CD4-positive, alpha-beta T cell treated with Interleukin-15 for 1 hour (primary cell): ENCODE data around the gene TBC1D9B.

Source experiments
- DNase-seq: peaks from one replicate; pipeline ENCODE4 v3.0.0-alpha.2; 2020

Gene TBC1D9B

GRCh38 chr5:179906795-179907555 is 722 bp downstream of the TBC1D9B start:
- DNase-seq, result no peak

GRCh38 chr5:179906294-179906794 is 1.4 kb downstream of the TBC1D9B start:
- no peak for DNase-seq

DNA sequence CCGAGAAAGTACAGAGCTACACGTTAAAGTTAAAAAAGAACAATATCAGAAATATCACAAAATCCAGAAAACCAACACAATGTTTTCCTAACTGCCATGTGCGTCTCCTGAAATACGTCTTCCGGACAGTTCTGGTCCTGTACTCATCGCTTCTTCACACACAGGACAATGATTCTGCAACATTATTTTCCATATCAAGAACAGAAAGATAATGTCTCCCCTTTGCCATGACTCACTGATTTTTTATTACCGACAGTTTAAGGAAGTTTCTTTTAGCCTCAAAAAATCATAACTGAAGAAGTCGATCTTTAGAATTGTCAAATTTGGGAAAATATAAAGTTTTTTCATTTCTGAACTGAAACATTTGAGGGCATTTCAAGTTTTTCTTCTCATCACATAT is 2.5 kb downstream of the TBC1D9B start:
- no peak for DNase-seq

DNA sequence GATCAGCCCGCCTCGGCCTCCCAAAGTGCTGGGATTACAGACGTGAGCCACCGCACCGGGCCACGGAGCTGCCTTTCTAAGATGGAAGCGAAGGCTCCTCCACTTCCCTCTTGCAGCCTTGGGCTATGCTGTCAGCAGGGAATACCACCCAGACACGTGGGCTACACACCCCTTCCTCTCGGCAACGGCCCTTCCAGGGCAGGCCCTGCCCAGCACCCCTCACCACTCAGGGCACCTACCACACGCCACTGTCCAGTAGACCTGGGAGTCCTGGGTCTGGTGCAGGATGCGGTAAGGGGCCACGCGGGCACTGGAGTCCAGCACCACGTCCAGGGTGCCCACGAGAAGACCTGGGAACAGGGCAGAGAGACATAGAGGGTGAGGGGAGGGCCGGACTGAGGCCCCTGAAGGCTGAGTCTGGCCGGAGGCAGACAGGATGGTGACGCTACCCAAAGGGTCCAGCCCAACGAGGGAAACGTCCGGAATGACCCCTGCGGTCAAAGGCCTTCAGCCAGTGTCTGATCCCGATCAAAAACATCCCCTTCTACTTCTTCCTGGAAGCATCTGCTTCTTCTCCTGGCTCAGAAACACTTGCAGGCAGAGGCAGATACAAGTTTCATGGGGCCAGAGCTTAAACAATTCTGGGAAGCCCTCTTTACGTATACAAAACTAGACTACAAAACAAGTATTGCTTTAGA is 3.1 kb downstream of the TBC1D9B start:
- no peak for DNase-seq

DNA sequence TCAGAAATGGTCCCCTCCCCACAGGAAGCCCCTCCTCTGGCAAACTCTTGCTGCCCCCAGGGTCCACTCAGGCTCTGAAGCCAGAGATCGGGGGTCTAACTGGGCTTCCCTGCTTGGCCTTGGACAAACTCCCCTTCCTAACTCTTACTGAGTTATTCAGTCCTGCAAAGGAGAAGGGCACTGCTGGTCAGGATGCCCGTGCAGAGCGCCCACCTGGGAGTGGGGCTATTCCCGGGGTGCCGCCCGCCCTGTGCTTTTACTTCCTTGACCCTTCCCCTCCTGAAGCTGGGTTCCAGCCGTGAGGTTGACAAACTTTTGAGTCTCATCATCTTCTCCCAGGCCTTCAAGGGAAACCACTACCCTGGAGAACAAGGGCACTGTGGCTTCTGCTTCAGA is 4.9 kb downstream of the TBC1D9B start:
- no peak for DNase-seq

DNA sequence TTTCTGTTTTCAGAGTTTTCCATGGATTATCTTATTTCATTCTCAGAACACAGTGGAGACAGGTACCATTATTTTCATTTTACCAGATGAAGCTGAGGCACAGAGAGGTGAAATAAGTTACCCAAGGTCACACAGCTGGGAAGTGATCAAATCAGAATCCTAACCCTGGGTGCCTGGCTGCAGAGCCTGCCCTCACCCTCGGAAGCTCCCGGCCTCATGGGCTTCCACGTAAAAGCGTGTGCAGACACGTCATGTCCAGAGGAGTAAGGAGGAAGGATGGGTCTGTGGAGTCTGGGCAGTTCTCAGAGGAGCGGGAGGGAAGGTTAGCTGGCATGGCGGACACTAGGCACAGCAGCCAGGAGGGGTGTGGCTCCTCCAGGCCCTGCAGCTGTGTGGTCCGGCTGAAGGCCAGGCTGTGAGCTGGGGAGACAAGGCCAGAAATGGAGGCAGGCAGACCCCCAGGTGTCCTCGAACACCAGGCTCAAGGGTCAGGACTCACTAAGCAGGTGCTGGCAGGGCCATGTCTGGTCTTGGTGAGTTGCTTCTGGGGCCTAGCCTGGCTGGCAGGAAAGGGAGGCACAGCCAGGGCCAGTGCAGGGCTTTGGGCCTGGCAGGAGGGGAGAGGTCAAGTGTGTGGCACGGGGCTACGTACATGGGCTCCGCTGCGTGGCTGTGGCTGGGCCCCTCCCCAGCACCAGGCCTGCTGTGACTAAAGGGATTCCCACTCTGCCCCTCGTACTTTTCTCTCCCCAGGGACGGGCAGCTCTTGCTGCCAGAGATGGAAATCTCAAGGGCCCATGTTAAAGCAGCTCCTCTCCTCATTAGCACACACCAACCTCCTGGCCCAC is 5.6 kb downstream of the TBC1D9B start:
- no peak for DNase-seq

- no peak for DNase-seq
Observed at GRCh38 chr5:179901462-179901861, 6.2 kb downstream of the TBC1D9B start.

DNA sequence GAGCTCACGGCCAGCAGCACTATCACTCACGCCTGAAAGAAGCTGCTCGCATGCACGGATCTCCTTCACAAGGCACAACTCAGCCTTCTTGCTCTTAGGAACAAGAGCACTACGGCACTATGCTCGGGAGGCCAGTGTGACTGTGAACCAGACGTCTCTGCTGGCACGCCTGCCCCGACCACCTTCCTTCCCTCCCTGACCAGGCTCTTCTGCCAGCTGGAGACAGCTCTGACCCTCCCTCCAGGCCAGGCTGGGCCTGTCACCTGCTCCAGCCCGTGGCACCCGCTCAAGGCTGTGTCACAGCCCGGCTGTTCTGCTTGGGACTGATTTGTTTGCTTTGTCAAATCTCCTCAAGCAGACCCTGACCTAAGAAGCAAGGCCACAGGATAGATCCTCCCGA is 7.0 kb downstream of the TBC1D9B start:
- DNase-seq, result no peak

GRCh38 chr5:179900206-179900605 is 7.5 kb downstream of the TBC1D9B start:
- no peak for DNase-seq

GRCh38 chr5:179895861-179896260 is 11.8 kb downstream of the TBC1D9B start:
- no peak for DNase-seq

- no peak for DNase-seq
Observed at GRCh38 chr5:179893958-179894895, 13.5 kb downstream of the TBC1D9B start.

- no peak for DNase-seq
Observed at GRCh38 chr5:179893076-179893957, 14.4 kb downstream of the TBC1D9B start.

GRCh38 chr5:179892255-179892654 is 15.4 kb downstream of the TBC1D9B start:
- DNase-seq, result no peak

DNA sequence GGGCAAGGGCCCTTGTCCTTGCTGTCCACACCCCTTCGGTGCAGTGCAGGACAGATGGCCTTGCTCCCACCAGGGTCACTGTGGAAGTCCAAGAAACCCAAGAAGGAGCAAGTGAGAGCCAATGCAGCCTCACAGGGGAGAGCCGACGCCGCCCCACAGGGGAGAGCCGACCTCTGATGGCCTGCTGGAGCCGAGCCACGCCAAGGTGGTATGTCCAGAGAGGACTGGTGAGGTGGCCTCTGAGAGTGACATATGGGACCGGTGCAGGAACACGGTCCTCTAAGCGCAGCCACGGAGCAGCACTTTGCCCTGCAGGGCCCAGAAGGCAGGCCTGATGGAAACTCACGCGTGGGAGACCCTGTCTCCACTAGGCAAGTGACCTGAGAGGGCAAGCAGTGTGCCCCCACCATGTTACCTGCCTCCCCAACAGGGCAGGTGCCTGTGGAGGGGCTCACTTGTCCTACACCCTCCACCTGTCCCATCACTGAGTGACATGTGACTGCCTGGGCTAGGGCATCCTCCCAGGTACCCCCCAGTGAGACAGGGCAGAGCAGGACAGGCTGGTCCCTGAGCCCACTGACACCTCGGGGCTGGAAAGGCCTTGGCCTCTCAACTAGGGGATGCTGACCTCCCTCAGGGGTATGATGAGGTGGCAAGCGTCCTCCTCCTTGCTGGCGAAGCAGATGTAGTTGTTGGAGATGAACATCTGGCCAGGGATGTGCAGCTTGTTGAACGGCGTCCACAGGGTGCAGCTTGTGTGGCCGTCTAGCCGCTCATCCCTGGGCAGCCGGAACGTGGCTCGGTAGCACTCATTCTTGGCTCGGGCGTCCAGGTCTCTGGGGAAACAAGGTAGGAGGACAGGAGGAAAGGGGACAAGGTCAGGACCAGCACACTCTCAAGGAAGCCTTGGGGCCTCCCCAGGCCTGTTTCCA is 16.7 kb downstream of the TBC1D9B start:
- no peak for DNase-seq

DNA sequence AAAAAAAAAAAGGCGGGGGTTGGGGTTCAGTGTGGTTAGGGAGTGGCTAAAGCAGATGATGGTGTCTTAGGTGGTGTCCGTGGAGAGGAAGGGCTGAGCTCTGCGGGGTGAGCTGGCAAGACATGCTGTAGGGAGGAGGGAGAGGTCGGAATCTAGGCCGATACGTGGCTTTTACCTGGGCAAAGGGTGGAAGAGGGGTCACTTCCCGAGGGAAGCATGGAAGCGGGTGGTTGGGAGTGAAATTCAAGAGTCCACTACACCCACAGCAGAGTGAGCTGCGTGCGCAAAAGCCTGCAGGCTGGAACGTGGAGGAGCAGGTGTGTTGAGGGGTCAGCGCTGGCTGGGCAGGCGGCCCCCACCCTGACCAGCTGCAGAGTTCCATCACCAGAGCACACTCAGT is 17.8 kb downstream of the TBC1D9B start:
- no peak for DNase-seq

DNA sequence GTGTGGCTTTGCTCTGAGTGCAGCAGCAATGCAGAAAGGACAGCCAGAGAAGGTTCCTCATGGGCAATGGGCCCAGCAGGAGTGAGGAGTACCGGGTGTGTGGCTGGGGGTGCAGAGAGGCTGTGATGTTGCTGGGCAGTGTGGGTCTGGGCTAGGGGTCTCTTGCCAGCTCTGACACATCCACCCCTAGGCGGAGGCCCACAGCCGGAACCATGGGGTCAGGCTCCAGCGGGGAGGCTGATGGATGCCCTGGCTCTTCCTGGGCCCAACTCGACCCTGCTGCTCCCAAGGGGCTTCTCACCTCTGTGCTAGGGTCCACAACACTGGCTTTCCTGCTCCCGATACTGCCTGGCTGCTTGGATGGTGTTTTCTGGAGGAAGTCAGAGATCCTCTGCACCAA is 19.9 kb downstream of the TBC1D9B start:
- DNase-seq, result no peak

- no peak for DNase-seq
Observed at GRCh38 chr5:179887095-179887494, 20.6 kb downstream of the TBC1D9B start.

DNA sequence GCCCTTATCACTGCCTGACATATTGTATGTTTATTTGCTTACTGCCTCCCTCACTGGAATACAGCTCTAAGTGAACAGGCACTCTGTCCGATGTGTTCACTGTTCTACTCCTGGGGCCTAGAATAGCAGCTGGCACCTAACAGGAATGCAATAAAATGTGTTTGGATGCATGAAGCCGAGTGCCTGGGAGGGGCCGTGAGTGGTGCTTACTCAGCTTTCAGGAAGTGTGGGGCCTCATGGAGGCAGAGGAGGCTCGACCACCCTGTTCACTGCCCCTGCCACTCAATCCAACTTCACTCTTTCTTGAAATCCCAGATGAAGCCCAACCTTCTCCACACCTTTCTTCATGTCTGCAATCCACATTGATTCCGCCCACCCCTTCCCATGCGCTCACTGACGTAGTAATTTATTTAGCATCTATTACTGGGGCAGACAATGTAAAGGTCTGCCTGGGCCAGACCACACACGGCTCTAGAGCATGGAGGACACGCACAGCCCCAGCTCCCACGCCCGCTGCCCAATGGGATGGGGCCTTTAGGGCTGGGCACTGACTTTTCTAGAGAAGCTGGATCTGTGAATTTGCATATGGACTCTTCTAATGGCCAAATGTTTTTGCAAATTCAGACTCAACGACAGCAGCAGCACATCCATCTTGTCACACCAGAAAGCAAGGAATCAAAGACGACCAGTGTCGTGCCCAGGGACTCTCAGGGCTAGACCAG is 21.3 kb downstream of the TBC1D9B start:
- DNase-seq, result no peak

GRCh38 chr5:179885491-179886090 is 22.1 kb downstream of the TBC1D9B start:
- no peak for DNase-seq
